Keratinocyte (primary cell): ENCODE results near the gene ZMIZ1.

ENCODE experiments used
- CTCF ChIP-seq, 3 experiments: IDR thresholded peaks in 1 of 3; conservative IDR thresholded peaks in 1 of 3; optimal IDR thresholded peaks in 1 of 3; 2 replicates in 2 of 3; 3 replicates in 1 of 3; pipeline versions ENCODE3 to v1.5.1; 2011; ENCODE audit warnings: low read length in 3 of 3, mild to moderate bottlenecking in 3 of 3, moderate library complexity in 2 of 3, control low read depth in 1 of 3, inconsistent platforms in 1 of 3; ENCODE audit not compliant: insufficient read depth in 2 of 3; ENCODE audit errors: extremely low read depth in 1 of 3
- EZH2 ChIP-seq: IDR thresholded peaks from one replicate; pipeline ENCODE4 v1.6.1; 2012; ENCODE audit warnings: inconsistent platforms, mild to moderate bottlenecking, low read length, moderate library complexity

- TF ChIP-seq CTCF (optimal IDR thresholded peaks at IDR 0.05 in 1 of 3, IDR thresholded peaks at IDR 0.05 in 1 of 3, conservative IDR thresholded peaks at IDR 0.05 in 1 of 3; ENCODE audit: extremely low read depth in 1 of 3, insufficient read depth in 2 of 3, low read length in 3 of 3), result no peak
- no peak for TF ChIP-seq EZH2
Measured at GRCh38 chr10:79185067-79185774, 116.5 kb downstream of the ZMIZ1 start.
